Stimulated activated CD8-positive, alpha-beta memory T cell treated with anti-CD3 and anti-CD28 coated beads, Interleukin-12 subunit alpha, Interleukin-12 subunit beta, amount 100 ng/mL, for 4 hours (primary cell): ENCODE measurements around the gene SLC38A3.
"Not testable (repeated sequence)": the region's sequence is repeated elsewhere in the genome, so short reads cannot be mapped to it uniquely, and the experiment has no call there.

ENCODE experiments used
- DNase-seq: peaks from one replicate; pipeline ENCODE4 v3.0.0-alpha.2; 2020; ENCODE audit warnings: low read depth

SLC38A3 gene

DNA sequence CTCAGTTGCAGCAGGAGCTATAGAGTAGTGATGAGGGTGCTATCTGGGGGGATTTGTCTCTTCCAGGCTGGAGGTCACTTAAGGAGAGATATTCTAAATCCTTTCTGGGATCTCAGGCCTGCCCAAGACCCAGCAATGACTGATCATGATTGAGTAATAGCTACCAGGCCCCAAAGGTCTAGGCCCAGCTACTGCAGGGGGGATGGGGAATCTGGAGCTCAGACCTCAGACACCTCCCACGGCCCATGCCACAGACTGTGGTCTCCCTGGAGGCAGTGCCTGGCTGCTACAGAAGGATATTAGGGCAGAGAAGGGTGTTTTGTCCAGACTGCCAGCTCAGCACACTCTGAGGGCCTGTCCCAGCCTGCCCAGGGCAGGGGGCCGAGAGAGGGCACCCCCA, 6.9 kb downstream of the SLC38A3 start:
- DNase-seq = no peak

DNA sequence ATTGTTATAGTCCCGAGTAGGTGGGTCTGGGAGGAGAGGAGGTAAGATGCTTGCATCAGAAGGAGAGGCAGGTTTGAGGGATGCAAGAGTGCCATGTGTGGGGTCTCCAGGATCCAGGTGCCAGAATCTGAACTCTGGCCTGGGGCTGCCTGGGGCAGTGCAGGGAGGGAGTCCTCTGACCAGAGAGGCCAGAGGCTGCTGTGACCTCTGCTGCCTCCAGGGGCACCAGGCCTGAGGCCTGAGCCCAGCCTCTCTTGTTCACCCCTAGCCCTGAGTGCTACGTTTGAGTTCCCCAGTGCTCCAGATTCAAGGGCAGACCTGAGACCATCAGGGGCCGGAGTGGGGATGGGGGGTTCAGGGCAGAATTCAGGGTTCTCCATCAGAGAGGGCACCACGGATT, 7.4 kb downstream of the SLC38A3 start:
- no peak for DNase-seq

DNA sequence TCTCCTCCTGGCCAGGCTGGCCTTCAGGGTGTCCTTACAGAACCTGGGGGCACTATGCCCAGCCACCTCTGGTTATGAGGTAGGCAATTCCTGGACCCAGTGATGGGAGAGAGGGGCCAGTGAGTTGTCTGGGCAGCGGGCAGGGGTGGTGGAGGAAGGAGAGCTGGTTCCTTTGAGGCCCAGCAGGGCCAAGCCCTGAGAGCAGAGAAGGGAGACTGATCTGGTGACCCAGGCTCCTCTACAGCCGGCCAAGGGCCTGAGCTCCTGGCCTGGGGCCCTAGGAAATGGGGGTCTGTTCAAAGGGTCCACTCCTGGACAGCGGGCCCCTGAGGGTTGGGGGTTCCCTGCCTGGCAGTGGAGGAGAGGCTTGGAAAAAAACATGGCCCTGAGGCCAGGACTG, 7.9 kb downstream of the SLC38A3 start:
- no peak for DNase-seq

DNA sequence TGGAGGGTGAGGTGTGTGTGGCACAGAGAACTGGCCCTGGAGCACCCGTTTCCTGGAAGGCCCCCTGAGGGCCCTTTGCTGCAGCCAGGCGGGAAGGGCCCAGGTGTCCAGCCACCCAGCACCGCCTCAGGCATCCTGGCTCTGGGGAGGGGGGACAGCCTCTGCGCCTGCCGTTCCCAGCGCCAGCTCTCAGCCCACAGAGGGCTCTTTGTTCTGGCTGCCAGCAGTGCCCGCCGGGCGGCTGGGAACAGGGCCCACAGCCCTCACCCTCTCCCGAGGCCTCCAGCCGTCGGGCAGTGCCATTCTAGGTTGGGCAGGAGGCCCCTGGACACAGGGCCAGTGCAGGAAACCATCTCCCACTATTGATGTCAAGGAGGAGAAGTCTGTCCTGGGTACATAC, 8.3 kb downstream of the SLC38A3 start:
- no peak for DNase-seq

DNA sequence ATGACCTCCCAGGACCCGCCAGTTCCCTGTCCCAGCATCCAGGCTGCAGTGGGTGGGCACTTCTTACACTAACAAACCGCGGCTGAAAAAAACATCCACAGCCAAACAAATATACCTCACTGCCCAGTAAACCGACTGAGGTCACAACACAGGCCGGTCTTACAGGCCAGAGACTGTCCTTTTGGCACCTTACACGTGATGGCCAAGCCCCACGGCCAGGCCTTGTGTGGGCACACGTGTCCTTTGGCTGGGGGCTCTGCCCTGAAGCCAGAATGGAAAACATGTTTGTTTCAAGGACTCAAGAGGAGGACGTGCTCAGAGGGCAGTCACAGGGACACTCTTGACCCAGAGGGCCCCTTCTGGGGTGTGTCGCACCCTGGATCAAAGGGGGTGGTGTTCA, 9.8 kb downstream of the SLC38A3 start:
- no peak for DNase-seq

DNA sequence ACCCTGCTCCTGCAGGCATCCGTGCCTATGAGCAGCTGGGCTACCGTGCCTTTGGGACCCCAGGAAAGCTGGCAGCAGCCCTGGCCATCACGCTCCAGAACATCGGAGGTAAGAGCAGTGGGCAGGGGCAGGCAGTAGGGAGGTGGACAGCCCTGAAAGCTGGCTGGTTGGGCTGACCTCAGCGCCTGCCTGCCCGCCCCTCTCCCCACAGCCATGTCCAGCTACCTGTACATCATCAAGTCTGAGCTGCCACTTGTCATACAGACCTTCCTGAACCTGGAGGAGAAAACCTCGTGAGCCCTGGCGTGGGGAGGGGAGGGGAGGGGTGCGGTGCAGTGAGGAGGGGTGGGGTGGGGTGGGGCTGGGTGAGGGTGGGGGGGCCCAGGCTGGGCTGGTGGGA, 10.5 kb downstream of the SLC38A3 start:
- DNase-seq = no peak

DNA sequence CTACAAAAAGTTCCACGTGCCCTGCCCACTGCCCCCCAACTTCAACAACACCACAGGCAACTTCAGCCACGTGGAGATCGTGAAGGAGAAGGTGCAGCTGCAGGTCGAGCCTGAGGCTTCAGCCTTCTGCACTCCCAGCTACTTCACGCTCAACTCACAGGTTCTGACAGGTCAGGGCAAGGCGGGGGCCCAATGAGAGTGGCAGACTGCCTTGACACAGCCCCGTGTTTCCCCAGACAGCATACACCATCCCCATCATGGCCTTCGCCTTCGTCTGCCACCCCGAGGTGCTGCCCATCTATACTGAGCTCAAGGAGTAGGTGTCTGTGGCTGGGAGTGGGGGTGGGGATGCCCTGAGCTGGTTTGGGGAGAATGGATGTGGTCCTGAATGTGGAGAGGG, 12.6 kb downstream of the SLC38A3 start:
- DNase-seq = no peak

DNA sequence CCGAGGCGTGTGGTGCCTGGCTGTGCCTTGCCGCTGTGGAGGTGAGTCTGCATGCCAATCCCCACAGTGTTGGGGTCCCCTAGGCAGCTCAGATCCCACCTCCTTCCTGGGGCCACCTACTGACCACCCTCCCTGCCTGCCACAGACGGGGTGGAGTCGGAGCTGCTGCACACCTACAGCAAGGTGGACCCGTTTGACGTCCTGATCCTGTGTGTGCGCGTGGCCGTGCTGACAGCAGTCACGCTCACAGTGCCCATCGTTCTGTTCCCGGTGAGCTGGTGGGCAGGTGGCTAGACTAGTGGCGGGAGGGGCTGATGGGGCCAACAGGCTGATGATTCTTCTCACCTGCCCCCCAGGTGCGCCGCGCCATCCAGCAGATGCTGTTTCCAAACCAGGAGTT, 13.4 kb downstream of the SLC38A3 start:
- no peak for DNase-seq

DNA sequence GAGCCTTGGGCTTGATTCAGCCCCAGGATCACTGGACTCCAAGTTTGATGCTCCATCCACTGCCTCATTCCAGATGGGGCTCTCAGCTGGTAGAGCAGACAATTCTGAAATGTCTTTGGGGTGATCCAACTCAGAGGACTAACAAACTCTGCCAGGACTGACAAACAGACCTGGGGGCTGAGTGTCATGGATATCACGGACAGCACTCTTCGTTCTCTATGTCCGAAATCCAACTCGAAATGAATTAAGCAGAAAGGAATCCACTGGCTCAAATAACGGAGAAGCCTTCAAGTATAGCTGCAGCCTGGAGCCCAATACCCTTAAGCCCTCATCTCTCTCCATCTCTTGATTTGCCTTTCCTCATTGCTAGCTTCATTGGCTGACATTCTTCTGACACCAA, 14.2 kb downstream of the SLC38A3 start:
- no peak for DNase-seq

DNA sequence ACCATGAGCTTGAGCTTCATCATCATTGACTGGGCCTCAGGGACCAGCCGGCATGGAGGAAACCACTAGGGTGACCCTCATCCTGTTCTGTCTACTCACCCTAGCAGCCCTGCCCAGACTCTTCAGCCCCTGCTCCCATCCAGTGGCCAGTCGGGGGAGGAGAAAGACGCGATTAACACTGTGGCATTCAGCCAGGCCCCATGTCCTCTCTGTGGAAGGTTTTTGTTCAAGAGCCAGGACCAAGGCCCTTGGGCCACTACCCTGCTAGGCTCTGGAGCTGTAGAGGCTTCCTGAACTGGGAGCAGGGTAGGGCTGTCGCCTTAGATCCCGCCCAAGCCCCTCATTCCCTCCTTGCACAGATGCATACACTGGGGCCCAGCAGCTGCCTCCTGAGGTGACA, 15.0 kb downstream of the SLC38A3 start:
- DNase-seq = no peak

DNA sequence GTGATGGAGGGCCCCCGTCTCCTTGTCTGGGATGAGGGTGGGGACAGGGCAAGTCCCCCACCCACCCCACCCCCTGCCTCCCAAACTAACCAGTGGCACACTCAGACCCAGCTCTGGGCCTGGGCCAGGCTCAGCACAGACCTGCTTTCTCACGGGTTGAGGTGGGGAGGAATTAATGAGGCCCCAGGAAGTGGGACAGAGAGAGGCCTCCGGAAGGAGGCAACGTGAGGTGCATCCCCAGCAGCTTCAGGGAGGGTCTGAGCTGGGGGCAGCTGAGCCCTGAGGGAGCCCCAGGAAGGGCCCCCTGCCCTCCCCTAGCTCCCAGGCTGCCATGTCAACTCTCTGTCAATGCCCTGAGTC, 16.0 kb downstream of the SLC38A3 start:
- no peak for DNase-seq

DNA sequence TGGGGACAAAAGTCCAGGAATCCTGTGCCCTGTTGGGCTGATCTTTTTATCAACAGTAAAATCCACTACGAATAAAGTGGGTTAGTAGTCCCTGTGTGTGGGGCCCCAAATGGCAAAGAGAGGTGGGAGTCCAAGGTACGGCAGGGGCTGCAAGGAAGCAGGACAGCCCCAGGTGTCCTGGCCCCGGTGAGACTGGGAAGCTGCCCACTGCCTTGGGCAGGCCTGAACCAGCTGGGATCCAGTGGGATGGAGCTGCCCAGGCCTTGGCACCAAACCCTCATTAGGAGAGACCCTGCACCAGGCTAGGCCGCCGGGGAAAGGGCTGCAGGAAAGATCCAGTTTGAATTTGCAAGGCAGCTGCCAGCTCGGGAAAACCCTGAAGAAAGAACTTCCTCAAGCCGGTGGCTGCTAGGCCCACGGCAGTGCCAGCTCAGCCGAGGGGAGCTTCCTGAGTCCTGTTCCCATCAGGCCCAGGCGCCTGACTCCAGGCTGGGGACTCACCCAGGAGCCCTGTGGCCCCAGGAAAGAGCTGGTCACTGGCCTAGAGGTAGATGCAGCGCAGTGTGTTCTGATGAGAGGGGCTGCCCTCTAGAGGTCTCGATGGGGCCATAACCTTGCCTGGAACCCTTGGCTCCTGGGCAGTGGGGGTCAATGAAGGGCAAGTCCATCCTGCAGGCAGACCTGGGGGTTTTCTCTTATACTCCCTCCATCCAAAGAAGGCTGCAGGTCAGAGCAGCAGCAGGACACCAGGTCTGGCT, 16.5 kb downstream of the SLC38A3 start:
- DNase-seq = no peak

DNA sequence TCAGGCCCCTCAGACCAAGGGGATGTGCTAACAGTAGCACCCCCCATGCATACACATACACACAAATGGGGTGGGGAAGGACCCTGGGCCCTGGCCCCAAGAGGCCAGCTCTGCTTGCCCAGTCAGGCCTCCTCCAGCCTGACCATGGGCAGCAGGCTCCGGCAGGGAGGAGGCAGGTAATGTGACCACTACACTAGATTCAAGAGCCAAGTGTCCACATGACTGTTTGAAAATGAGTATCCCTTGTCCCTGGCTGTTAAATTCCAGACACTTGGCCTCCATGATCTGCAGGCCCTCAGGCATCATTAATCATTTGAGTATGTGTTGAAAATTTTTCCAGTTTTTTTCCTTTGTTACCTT, 17.1 kb downstream of the SLC38A3 start:
- DNase-seq = no peak

DNA sequence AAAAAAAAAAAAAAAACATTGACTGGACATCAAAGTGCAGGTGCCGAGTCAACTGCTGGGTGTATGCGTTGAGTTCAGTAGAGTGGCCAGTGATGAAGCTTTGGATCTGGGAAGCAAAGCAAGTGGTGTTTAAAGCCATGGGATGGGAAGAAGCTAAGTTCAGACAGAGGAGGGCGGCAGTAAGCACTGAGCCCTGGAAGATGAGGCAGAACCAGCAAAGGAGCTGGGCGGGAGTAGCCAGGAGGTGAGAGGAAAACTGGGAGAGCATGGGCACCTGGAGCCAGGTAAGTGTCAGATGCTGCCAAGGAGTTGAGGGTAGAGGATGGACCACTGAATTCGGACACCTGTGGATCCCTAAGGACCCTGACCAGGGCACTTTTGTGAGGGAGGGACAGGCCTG, 19.6 kb downstream of the SLC38A3 start:
- DNase-seq = no peak

DNA sequence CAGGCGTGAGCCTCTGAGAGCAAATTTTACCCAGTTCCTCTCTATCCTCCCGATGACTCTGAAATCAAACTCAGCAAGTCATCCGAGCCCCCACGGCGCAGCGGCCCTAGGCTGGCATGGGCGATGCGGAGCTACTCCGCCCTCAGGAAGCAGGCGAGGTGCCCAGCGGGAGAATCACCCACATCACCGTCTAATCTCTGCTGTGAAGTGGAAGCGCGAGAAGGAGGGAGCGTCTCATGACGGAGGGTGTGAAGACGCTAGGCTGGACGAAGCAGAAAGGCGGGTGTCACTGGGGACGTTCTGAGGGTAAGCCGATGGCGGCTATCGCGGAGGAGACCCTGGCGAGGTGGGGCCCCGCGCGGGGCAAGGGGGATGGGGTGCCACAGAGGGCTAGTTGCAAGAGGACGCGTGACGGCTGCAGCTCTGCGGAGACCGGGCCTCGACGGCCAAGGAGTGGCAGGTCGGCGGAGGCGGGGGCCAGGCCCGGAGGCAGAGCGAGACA, 21.9 kb downstream of the SLC38A3 start:
- DNase-seq = no peak

DNA sequence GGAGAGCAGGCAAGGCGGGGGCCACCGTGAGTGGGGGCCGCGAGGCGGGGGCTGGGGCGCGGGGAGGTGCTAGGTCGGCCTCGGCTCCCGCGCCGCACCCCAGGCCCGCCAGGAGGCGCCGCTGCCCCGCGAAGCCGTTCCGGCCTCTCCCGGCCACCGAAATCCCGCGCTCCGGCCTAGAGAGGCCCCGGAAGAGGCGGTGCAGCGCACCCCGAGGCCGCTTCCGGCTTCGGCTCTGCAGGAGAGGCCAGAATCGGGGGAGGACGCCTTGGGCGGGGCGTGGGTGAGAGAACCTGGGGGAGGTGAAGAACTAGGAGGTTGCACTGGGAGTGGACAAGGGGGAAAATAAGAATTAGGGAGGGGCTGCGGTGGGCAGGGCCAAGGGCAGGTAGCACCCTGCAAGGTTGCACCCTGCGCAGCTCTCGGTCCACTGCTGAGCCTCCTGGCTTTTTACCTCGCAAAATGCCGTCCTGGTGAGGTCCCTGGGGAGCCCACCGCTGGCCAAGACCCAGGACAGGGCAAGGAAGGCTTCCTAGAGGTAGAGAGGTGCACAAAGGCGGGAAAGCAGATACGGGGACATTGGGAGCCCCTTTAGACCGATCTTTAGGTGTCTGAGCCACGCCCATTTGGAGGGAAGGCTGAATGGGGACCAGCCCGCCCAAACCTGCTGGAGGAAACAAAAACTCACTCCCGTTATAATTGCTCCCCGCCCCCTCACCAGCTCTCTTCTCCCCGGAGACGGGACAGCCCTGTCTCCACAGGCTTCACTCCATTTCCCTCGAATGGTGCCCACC, 22.5 kb downstream of the SLC38A3 start:
- DNase-seq = peak; percentile 84

DNA sequence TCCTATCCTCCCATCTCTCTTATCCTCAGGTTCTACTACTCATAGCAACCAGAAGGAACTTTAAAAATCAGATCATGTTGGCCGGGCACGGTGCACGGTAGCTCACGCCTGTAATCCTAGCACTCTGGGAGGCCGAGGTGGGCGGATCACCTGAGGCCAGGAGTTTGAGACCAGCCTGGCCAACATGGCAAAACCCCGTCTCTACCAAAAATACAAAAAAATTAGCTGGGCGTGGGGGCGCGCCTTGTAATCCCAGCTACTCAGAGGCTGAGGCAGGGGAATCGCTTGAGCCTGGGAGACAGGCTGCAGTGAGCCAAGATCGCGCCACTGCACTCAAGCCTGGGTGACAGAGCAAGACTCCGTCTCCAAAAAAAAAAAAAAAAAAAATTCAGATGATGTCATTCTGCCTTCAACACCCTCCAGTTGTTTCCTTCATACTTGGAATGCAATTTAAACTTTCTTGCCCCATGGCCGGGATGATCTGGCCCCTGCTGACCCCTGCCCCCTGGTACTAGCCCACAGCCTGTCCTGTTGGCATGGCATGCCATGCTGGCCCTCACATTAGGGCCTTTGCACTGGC, 23.2 kb downstream of the SLC38A3 start:
- DNase-seq = not testable (repeated sequence)

DNA sequence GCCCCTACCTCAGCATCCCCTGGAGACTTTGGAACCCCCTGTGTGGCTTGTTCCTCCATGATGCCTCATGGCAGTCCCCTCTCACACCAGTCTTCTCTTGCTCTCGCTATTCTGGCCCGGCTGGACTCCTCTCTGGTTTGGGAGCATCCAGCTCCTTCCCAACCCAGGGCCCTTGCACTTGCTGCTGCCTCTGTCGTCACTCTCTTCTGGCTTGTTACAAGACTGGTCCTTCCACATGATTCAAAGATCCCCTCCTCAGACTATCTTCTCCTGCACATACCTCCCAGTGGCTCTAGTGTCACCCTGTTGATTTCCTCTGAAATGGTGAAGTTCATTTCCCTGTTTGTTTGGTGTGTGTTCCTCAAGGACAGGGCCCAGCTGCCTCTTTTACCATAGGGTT, 24.4 kb downstream of the SLC38A3 start:
- DNase-seq = no peak

DNA sequence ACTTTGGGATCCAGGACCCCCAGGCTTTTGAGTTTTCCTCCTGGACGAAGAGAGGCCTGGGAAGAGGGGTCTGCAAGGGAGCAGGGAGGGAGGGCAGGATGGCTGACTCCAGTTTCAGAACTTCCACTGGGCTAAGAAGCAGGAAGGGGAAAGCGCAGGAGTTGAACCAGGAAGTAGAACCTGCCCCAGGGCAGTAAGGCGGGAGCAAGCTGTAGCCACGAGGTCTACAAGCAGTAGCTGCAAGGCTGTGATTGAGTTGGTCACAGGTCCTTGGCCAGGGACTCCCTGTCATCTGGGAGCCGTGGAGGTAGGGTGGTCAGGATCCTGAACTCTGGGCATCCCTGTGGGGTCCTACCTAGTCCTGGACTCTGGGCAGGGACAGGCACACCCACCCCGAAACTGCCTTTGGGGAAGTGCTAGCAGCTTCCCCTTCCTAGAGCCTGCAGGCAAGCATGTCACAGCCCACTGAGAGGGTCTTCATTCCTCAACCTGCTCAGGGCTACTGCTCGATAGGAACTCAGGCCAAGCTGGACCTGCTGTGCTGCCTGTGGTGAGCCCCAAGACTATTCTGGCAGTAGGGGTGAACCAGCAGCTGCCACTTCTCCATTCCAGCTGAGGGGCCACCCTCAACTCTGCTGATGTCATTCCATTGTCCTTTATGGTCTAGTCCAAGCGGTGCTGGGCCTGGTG, 25.2 kb downstream of the SLC38A3 start:
- DNase-seq = no peak

DNA sequence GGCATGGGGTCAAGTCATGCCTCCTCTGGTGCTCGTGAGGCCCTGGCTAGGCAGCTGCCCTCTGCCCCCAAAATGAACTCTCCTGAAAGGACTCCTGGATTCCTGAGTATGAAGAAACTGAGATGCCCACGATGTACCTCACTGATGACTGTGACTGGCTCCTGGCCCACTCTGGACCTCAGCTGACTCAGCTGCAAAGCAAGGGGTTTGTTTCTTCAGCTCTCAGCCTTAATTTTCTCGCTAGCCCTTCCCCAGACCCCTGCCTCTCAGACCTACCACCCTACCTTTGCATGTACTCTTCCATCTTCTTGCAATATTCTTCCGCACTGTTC, 25.7 kb downstream of the SLC38A3 start:
- DNase-seq = no peak

DNA sequence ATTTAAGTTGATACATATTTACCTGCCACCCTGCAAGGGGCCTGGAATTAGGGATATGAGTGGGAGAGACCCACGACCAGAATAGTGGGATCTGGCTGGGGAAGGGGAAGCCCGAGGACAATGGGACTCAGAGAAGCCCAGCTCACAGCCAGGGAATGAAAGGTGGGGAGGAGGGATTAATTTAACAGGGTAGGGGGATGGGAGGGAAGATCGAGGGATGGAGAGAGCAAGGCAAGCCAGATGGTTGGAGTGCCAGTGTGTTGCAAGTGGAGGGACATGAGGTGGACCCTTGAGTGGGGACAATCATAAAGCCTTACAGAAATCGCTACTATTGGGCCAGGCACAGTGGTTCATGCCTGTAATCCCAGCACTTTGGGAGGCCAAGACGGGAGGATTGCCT, 26.5 kb downstream of the SLC38A3 start:
- DNase-seq = no peak

DNA sequence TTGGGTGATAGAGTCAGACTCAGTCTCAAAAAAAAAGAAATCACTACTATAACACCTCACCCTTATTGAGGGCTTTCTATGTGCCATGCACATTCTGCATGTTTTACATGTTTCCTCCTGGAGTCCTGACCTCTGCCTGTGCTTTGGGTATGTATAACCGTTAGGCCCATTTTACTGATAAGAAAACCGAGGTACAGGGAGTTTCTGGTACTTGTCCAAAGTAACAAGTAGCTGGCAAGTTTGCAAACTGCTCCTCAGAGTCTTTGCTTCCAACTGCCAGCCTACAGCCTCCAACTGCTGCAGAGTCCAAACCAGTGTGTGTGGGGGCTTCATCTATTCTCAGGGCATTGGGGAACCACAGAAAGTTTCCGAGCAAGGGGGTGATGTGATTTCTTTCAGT, 27.2 kb downstream of the SLC38A3 start:
- DNase-seq = no peak

DNA sequence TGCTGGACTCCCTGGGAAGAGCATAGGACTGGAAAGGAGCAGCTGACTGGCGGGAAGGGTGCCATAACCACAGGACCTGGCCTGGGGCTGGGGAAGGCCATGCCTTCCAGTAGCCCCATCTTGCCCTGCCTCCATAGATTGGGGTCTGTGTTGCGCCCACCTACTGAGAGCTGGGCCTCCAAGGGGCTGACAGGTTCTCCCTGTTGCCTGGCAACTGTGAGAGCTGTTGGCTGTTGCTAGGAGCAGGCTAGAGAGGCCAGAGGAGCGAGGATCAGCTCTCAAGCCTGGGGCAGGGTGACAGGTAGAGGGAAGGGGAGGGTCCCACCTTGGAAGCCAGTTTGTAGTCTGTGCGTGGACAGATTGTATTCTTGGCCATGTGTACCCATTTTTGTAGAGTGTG, 28.1 kb downstream of the SLC38A3 start:
- DNase-seq = no peak
